ENCODE measurements around the gene ACAA2.
"Not testable (repeated sequence)": the region's sequence is repeated elsewhere in the genome, so short reads cannot be mapped to it uniquely, and the experiment has no call there.

- TF ChIP-seq CTCF, POLR2A (IDR thresholded peaks at IDR 0.05): not testable (repeated sequence)
These were observed 12.8 kb downstream of the ACAA2 start for GRCh38 chr18:49800491-49800890.
